H9 (cell line): Measurements from ENCODE around the gene ZCCHC3. TPM values are rescaled to one million over a fixed set of nuclear protein-coding genes. Genes with fewer than 3 reads are reported as not detected.

Experiments used
- DNase-seq: peaks from one replicate; pipeline ENCODE4 v3.0.0-alpha.2; 2017
- H2AFZ ChIP-seq: one replicate; pipeline ENCODE4 v1.6.1; 2013; ENCODE audit warnings: mild to moderate bottlenecking, low read length, control low read depth, moderate library complexity
- H2AK5ac ChIP-seq: 2 replicates; pipeline ENCODE4 v1.6.1; 2013; ENCODE audit warnings: low read length, control low read depth, mixed read lengths; ENCODE audit not compliant: insufficient read length
- H2BK120ac ChIP-seq: one replicate; pipeline ENCODE4 v1.6.1; 2013; ENCODE audit warnings: low read depth, mild to moderate bottlenecking, low read length, control low read depth, inconsistent platforms; ENCODE audit not compliant: poor library complexity, severe bottlenecking
- H2BK12ac ChIP-seq: 2 replicates; pipeline ENCODE4 v1.6.1; 2013; ENCODE audit warnings: low read length, control low read depth, mixed read lengths, low read depth; ENCODE audit not compliant: insufficient read length
- H2BK15ac ChIP-seq: 2 replicates; pipeline ENCODE4 v1.6.1; 2013; ENCODE audit warnings: low read depth, low read length, control low read depth
- H2BK20ac ChIP-seq: one replicate; pipeline ENCODE4 v1.6.1; 2013; ENCODE audit warnings: low read depth, mild to moderate bottlenecking, low read length, control low read depth, inconsistent platforms; ENCODE audit not compliant: poor library complexity, severe bottlenecking
- H2BK5ac ChIP-seq: 2 replicates; pipeline ENCODE4 v1.6.1; 2013; ENCODE audit warnings: low read length, control low read depth, mixed read lengths; ENCODE audit not compliant: insufficient read length
- H3K14ac ChIP-seq: 2 replicates; pipeline ENCODE4 v1.6.1; 2013; ENCODE audit warnings: low read length, control low read depth; ENCODE audit not compliant: insufficient read depth
- H3K18ac ChIP-seq: 2 replicates; pipeline ENCODE4 v1.6.1; 2013; ENCODE audit warnings: low read depth, mild to moderate bottlenecking, mixed read lengths, low read length, control low read depth; ENCODE audit not compliant: insufficient read length
- H3K23ac ChIP-seq: 2 replicates; pipeline ENCODE4 v1.6.1; 2013; ENCODE audit warnings: low read length, control low read depth, mixed read lengths, low read depth; ENCODE audit not compliant: insufficient read length
- H3K23me2 ChIP-seq: 2 replicates; pipeline ENCODE4 v1.6.1; 2013; ENCODE audit warnings: low read depth, mild to moderate bottlenecking, mixed read lengths, low read length, control low read depth; ENCODE audit not compliant: insufficient read length, poor library complexity, severe bottlenecking
- H3K27ac ChIP-seq: 2 replicates; pipeline ENCODE4 v1.5.1; 2013; ENCODE audit warnings: low read length, control low read depth, mixed read lengths, low read depth; ENCODE audit not compliant: insufficient read length
- H3K27me3 ChIP-seq: 2 replicates; pipeline ENCODE4 v1.6.1; 2013; ENCODE audit warnings: low read length, control low read depth, inconsistent platforms; ENCODE audit not compliant: insufficient read depth
- H3K4ac ChIP-seq: 2 replicates; pipeline ENCODE4 v1.6.1; 2013; ENCODE audit warnings: low read depth, mild to moderate bottlenecking, control low read depth, inconsistent platforms, low read length, moderate library complexity
- H3K4me1 ChIP-seq: 2 replicates; pipeline ENCODE4 v1.6.1; 2013; ENCODE audit warnings: low read length, control low read depth, inconsistent platforms; ENCODE audit not compliant: insufficient read depth
- H3K4me2 ChIP-seq: 2 replicates; pipeline ENCODE4 v1.6.1; 2013; ENCODE audit warnings: low read length, control low read depth, mixed read lengths; ENCODE audit not compliant: insufficient read length, insufficient read depth
- H3K56ac ChIP-seq: 2 replicates; pipeline ENCODE4 v1.6.1; 2013; ENCODE audit warnings: low read depth, mild to moderate bottlenecking, mixed read lengths, low read length, control low read depth; ENCODE audit not compliant: insufficient read length
- H3K79me1 ChIP-seq: 2 replicates; pipeline ENCODE4 v1.6.1; 2013; ENCODE audit warnings: low read depth, mild to moderate bottlenecking, moderate library complexity, low read length, control low read depth, inconsistent platforms; ENCODE audit not compliant: insufficient read depth, poor library complexity, severe bottlenecking
- H3K79me2 ChIP-seq: 2 replicates; pipeline ENCODE4 v1.6.1; 2013; ENCODE audit warnings: low read length, control low read depth, inconsistent platforms; ENCODE audit not compliant: insufficient read depth
- H3K9ac ChIP-seq: 2 replicates; pipeline ENCODE4 v1.6.1; 2013; ENCODE audit warnings: low read length, control low read depth, mixed read lengths; ENCODE audit not compliant: insufficient read length; ENCODE audit errors: extremely low read depth
- H3K9me3 ChIP-seq: one replicate; pipeline ENCODE4 v1.6.1; 2013; ENCODE audit warnings: low read depth, low read length, inconsistent platforms; ENCODE audit not compliant: control insufficient read depth
- H3T11ph ChIP-seq: one replicate; pipeline ENCODE4 v1.6.1; 2013; ENCODE audit warnings: mild to moderate bottlenecking, low read length, control low read depth, inconsistent platforms
- H4K20me1 ChIP-seq: one replicate; pipeline ENCODE4 v1.6.1; 2013; ENCODE audit not compliant: control insufficient read depth, insufficient read length, insufficient read depth
- H4K5ac ChIP-seq: 2 replicates; pipeline ENCODE4 v1.6.1; 2013; ENCODE audit warnings: low read depth, mild to moderate bottlenecking, mixed read lengths, low read length, control low read depth; ENCODE audit not compliant: insufficient read length
- H4K8ac ChIP-seq: replicated peaks from 2 replicates; pipeline ENCODE4 v1.6.1; 2013; ENCODE audit warnings: low read length, control low read depth, mixed read lengths, low read depth; ENCODE audit not compliant: insufficient read length
- H4K91ac ChIP-seq: 2 replicates; pipeline ENCODE4 v1.6.1; 2013; ENCODE audit warnings: low read depth, mild to moderate bottlenecking, moderate library complexity, mixed read lengths, low read length, control low read depth; ENCODE audit not compliant: insufficient read length
- H3K27ac Mint-ChIP-seq, 3 experiments: 2 replicates in 2 of 3; 3 replicates in 1 of 3; pipeline ENCODE4 v1.8.0; 2020 to 2021; ENCODE audit warnings: mixed read lengths in 3 of 3, mild to moderate bottlenecking in 1 of 3, moderate library complexity in 1 of 3
- H3K27me3 Mint-ChIP-seq: 2 replicates; pipeline ENCODE4 v1.8.0; 2021; ENCODE audit warnings: low read depth, mild to moderate bottlenecking, moderate library complexity, mixed read lengths
- H3K36me3 Mint-ChIP-seq, 3 experiments: 2 replicates in 2 of 3; 3 replicates in 1 of 3; pipeline ENCODE4 v1.8.0; 2020 to 2021; ENCODE audit warnings: low read depth in 3 of 3, mixed read lengths in 3 of 3; ENCODE audit not compliant: insufficient read depth in 1 of 3
- H3K4me1 Mint-ChIP-seq, 2 experiments: 2 replicates each; pipeline ENCODE4 v1.8.0; 2020; ENCODE audit warnings: mixed read lengths in 2 of 2
- H3K4me3 Mint-ChIP-seq, 2 experiments: 2 replicates in 1 of 2; 3 replicates in 1 of 2; pipeline ENCODE4 v1.8.0; 2020 to 2021; ENCODE audit warnings: mild to moderate bottlenecking in 2 of 2, mixed read lengths in 2 of 2, moderate library complexity in 1 of 2
- H3K9me3 Mint-ChIP-seq, 2 experiments: 2 replicates in 1 of 2; 3 replicates in 1 of 2; pipeline ENCODE4 v1.8.0; 2020; ENCODE audit warnings: mild to moderate bottlenecking in 2 of 2, mixed read lengths in 2 of 2, moderate library complexity in 1 of 2
- total RNA-seq: library from RNA; stranded (reverse); gene quantifications from 2 replicates; pipeline ENCODE4 v1.2.1, GENCODE V29; 2021
- TF ChIP-seq, protein P1 (sequence below): fragments of 200-600 bp; sonication (generic); conservative IDR thresholded peaks from 3 replicates; pipeline ENCODE4 v1.8.0; 2021; ENCODE audit warnings: antibody characterized with exemption, mild to moderate bottlenecking

The ZCCHC3 gene
- total RNA-seq, 1 experiment from 2014 or later, result 41.3 TPM

DNA sequence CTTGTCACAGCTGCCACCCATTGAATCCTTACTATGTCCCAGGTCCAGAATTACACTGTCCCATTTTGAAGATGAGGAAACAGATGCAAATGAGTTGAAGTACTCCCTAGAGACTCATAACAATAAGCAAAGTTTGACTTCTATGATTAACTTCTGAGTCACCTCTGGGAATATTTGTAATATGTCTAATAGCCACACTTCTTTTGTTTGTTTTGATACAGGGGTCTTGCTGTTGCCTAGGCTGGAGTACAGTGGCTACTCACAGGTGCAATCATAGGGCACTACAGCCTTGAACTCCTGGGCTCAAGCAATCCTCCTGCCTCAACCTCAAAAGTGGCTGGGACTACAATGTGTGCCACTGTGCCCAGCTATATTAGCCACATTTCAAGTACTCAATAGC is 16.6 kb downstream of the ZCCHC3 start:
- no peak overlapping the region for H3K27ac Mint-ChIP-seq
- no peak overlapping the region for H3K4me3 Mint-ChIP-seq
- H3K9me3 Mint-ChIP-seq, result no peaks in the 10 kb centered on the region
- Histone ChIP-seq H3K23me2 (peaks cover 9% of the 10 kb centered on the region), H3K14ac (no peak overlapping the region), H3T11ph (no peak overlapping the region), H2BK15ac (no peak overlapping the region), H3K18ac (no peak overlapping the region), H3K4ac (no peak overlapping the region), H3K23ac (no peak overlapping the region), H3K27ac (no peak overlapping the region), H4K91ac (no peak overlapping the region), H4K8ac (no peak overlapping the region), H3K4me1 (no peaks in the 10 kb centered on the region; the same call in 1 of the 2 replicates), H3K27me3 (no peaks in the 10 kb centered on the region), H3K9ac (no peak overlapping the region), H2BK20ac (no peak overlapping the region), H2BK120ac (no peak overlapping the region), H4K5ac (no peak overlapping the region), H3K56ac (no peak overlapping the region), H2AK5ac (no peak overlapping the region), H3K4me2 (no peak overlapping the region), H3K79me1 (no peaks in the 10 kb centered on the region), H3K9me3 (no peaks in the 10 kb centered on the region), H3K79me2 (no peaks in the 10 kb centered on the region), H2BK12ac (no peak overlapping the region), H2AFZ (no peak overlapping the region), H4K20me1 (no peaks in the 10 kb centered on the region), H2BK5ac (no peak overlapping the region)
- DNase-seq, result no peak
- peaks cover 0 to 13% (median 2%) of the 10 kb centered on the region in 3 experiments; a peak in 2 of 7 replicates for H3K36me3 Mint-ChIP-seq
- H3K4me1 Mint-ChIP-seq, result peaks cover 16% of the 10 kb centered on the region in 2 experiments
- TF ChIP-seq, protein P1, sequence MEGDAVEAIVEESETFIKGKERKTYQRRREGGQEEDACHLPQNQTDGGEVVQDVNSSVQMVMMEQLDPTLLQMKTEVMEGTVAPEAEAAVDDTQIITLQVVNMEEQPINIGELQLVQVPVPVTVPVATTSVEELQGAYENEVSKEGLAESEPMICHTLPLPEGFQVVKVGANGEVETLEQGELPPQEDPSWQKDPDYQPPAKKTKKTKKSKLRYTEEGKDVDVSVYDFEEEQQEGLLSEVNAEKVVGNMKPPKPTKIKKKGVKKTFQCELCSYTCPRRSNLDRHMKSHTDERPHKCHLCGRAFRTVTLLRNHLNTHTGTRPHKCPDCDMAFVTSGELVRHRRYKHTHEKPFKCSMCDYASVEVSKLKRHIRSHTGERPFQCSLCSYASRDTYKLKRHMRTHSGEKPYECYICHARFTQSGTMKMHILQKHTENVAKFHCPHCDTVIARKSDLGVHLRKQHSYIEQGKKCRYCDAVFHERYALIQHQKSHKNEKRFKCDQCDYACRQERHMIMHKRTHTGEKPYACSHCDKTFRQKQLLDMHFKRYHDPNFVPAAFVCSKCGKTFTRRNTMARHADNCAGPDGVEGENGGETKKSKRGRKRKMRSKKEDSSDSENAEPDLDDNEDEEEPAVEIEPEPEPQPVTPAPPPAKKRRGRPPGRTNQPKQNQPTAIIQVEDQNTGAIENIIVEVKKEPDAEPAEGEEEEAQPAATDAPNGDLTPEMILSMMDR, result no peak
- no peaks in the 10 kb centered on the region for H3K27me3 Mint-ChIP-seq
